HG03342 (cell line): Measurements from ENCODE around the gene BNIP2.
"Not testable (repeated sequence)": the region's sequence is repeated elsewhere in the genome, so short reads cannot be mapped to it uniquely, and the experiment has no call there.

Experiments
- ATAC-seq: cut with Tn5 transposase; IDR thresholded peaks from one replicate; pipeline ENCODE4 v1.9.1; 2021; ENCODE audit warnings: mild to moderate bottlenecking, moderate library complexity; ENCODE audit not compliant: unreplicated experiment

BNIP2 gene

GRCh38 chr15:59689626-59690236 is 611 bp upstream of the BNIP2 start:
- ATAC-seq = no peak

- ATAC-seq = peak; percentile 4
Measured at GRCh38 chr15:59688423-59688781, 718 bp downstream of the BNIP2 start.

GRCh38 chr15:59687836-59688235 is 1.3 kb downstream of the BNIP2 start:
- ATAC-seq = no peak

- no peak for ATAC-seq
Measured at GRCh38 chr15:59686389-59686788, 2.7 kb downstream of the BNIP2 start.

- ATAC-seq = no peak
Measured at GRCh38 chr15:59685737-59686297, 3.3 kb downstream of the BNIP2 start.

GRCh38 chr15:59680870-59681269 is 8.2 kb downstream of the BNIP2 start:
- ATAC-seq = no peak

- ATAC-seq = no peak
Measured at GRCh38 chr15:59680346-59680745, 8.8 kb downstream of the BNIP2 start.

- no peak for ATAC-seq
Measured at GRCh38 chr15:59678620-59679019, 10.5 kb downstream of the BNIP2 start.

- no peak for ATAC-seq
Measured at GRCh38 chr15:59678172-59678571, 10.9 kb downstream of the BNIP2 start.

GRCh38 chr15:59676565-59676964 is 12.6 kb downstream of the BNIP2 start:
- ATAC-seq = no peak

- ATAC-seq = no peak
Measured at GRCh38 chr15:59674361-59674877, 14.7 kb downstream of the BNIP2 start.

GRCh38 chr15:59668556-59668955 is 20.6 kb downstream of the BNIP2 start:
- ATAC-seq = no peak

- no peak for ATAC-seq
Measured at GRCh38 chr15:59662260-59662659, 26.9 kb downstream of the BNIP2 start.

- no peak for ATAC-seq
Measured at GRCh38 chr15:59659366-59659765, 29.8 kb downstream of the BNIP2 start.

- ATAC-seq = peak; percentile 1
Measured at GRCh38 chr15:59657635-59658125, 31.4 kb downstream of the BNIP2 start.

- peak; percentile 98 for ATAC-seq
Measured at GRCh38 chr15:59656897-59657634, 32.1 kb downstream of the BNIP2 start, which contains the start of gene GTF2A2. GTF2A2 (minus strand) TSS chr15:59657515; CDS start chr15:59652277, 5,238 bp downstream.

- no peak for ATAC-seq
Measured at GRCh38 chr15:59654046-59654445, 35.1 kb downstream of the BNIP2 start.

- ATAC-seq = no peak
Measured at GRCh38 chr15:59649603-59650002, 39.5 kb downstream of the BNIP2 start.

- ATAC-seq = no peak
Measured at GRCh38 chr15:59647085-59647484, 42.0 kb downstream of the BNIP2 start.

GRCh38 chr15:59646277-59646676 is 42.8 kb downstream of the BNIP2 start:
- ATAC-seq = no peak

- ATAC-seq = not testable (repeated sequence)
Measured at GRCh38 chr15:59645812-59646211, 43.3 kb downstream of the BNIP2 start.

- ATAC-seq = no peak
Measured at GRCh38 chr15:59644756-59645155, 44.4 kb downstream of the BNIP2 start.
